HepG2 (cell line): Measurements from ENCODE around the gene RSAD1. TPM values are rescaled to one million over a fixed set of nuclear protein-coding genes. Genes with fewer than 3 reads are reported as not detected.

Experiments
- NCOR1 ChIP-seq: fragments of 200-600 bp; sonication (generic); IDR thresholded peaks from 2 replicates; pipeline ENCODE4 v1.7.0; 2017; ENCODE audit warnings: antibody characterized with exemption, low read length, borderline replicate concordance
- PRPF4 ChIP-seq: fragments of 200-400 bp; formaldehyde crosslinking; IDR thresholded peaks from 2 replicates; pipeline ENCODE4 v1.6.1; 2016; ENCODE audit warnings: low read length, low read depth; ENCODE audit not compliant: poor library complexity, severe bottlenecking
- SMC3 ChIP-seq: IDR thresholded peaks from 2 replicates; pipeline ENCODE4 v1.6.1; 2011; ENCODE audit warnings: low read length, improper control_type of control experiment
- SPEN ChIP-seq: sonication (generic); formaldehyde crosslinking; IDR thresholded peaks from 2 replicates; pipeline ENCODE4 v1.5.1; 2020; ENCODE audit warnings: low read depth, mild to moderate bottlenecking, missing genetic modification reagents
- ZNF292 ChIP-seq: sonication (generic); formaldehyde crosslinking; IDR thresholded peaks from 2 replicates; pipeline ENCODE4 v1.8.1; 2022; ENCODE audit warnings: mild to moderate bottlenecking, low read depth, missing genetic modification reagents, borderline replicate concordance
- ZNF33A ChIP-seq: sonication (generic); formaldehyde crosslinking; IDR thresholded peaks from 2 replicates; pipeline ENCODE4 v1.5.1; 2020; ENCODE audit warnings: missing genetic modification reagents, mild to moderate bottlenecking, moderate library complexity, borderline replicate concordance
- ZNF670 ChIP-seq: sonication (generic); formaldehyde crosslinking; IDR thresholded peaks from 2 replicates; pipeline ENCODE4 v1.8.0; 2022; ENCODE audit warnings: mild to moderate bottlenecking, missing genetic modification reagents, borderline replicate concordance
- ZNF891 ChIP-seq: sonication (generic); formaldehyde crosslinking; IDR thresholded peaks from 2 replicates; pipeline ENCODE4 v1.5.0; 2020; ENCODE audit warnings: mild to moderate bottlenecking, missing genetic modification reagents
- polyA plus RNA-seq, 8 experiments: library from polyadenylated mRNA; depleted of rRNA in 3 of 8; stranded (reverse) in 7 of 8; unstranded in 1 of 8; fragments of >200 nt; fragmentation: Illumina TruSeq in 4 of 8; extraction: Trizol in 4 of 8; gene quantifications; 2 replicates each; pipeline versions ENCODE4 v1.2.1 to v1.2.3, GENCODE V29; 2011 to 2016; ENCODE audit warnings: low read depth in 4 of 8, missing spikeins in 1 of 8, mixed read lengths in 1 of 8; ENCODE audit not compliant: insufficient read depth in 1 of 8
- total RNA-seq, 5 experiments: library from RNA; depleted of rRNA; stranded (reverse); fragments of >200 nt; fragmentation: Illumina TruSeq; extraction: Trizol; gene quantifications; 2 replicates each; pipeline ENCODE4 v1.2.3, GENCODE V29; 2016; ENCODE audit warnings: low read depth in 1 of 5
- TF ChIP-seq, protein P1 (sequence below): sonication (generic); formaldehyde crosslinking; IDR thresholded peaks from 2 replicates; pipeline ENCODE4 v1.4.0; 2020; ENCODE audit warnings: mild to moderate bottlenecking, missing genetic modification reagents
- TF ChIP-seq, protein P2 (sequence below): sonication (generic); formaldehyde crosslinking; IDR thresholded peaks from 2 replicates; pipeline ENCODE4 v1.4.0; 2020; ENCODE audit warnings: missing genetic modification reagents
- TF ChIP-seq, protein P3 (sequence below): sonication (generic); formaldehyde crosslinking; conservative IDR thresholded peaks from 2 replicates; pipeline ENCODE4 v1.8.0; 2022; ENCODE audit warnings: mild to moderate bottlenecking, moderate library complexity, missing genetic modification reagents
- TF ChIP-seq, protein P4 (sequence below): sonication (generic); formaldehyde crosslinking; IDR thresholded peaks from 2 replicates; pipeline ENCODE4 v1.4.0; 2020; ENCODE audit warnings: mild to moderate bottlenecking, missing genetic modification reagents, borderline replicate concordance
- TF ChIP-seq, protein P5 (sequence below): sonication (generic); formaldehyde crosslinking; IDR thresholded peaks from 2 replicates; pipeline ENCODE4 v1.4.0; 2020; ENCODE audit warnings: missing genetic modification reagents, borderline replicate concordance
- TF ChIP-seq, protein P6 (sequence below): IDR thresholded peaks from 2 replicates; pipeline ENCODE4 v1.6.1; 2016; ENCODE audit warnings: low read depth

RSAD1 gene
- total and polyA plus RNA-seq, 2 of the 13 experiments (the other 11 are each of a cell fraction or from before 2014, with no cell fraction given): 22.7 to 27.7 TPM

DNA sequence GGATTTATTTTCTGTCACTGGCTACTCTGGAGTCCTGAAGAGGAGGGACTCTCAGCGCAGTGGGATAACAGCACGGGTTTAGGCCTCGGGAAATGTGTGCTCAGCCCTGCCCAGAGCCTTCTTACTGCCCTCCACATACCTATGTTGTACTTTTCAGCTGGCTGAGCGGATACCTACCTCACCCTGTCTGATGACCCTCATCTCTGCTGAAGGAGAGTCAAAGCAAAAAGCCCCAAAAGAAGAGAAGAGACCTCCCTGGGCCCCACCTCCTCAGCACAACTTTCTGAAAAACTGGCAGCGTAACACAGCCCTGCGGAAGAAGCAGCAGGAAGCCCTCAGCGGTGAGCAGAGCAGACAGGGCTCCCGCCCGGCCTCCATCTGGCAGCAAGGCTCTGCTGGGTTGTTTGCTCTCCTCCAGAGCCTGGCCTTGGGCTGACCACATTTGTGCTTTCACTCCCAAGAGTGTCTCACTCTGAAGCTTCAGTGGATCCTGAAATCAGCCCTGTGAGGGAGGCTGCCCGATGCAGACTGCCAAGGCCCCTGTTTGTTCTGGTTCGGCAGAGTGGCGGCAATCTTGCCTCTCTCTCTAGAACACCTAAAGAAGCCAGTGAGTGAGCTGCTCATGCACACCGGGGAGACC, 39.8 kb downstream of the RSAD1 start (continued):
- TF ChIP-seq, protein P1, sequence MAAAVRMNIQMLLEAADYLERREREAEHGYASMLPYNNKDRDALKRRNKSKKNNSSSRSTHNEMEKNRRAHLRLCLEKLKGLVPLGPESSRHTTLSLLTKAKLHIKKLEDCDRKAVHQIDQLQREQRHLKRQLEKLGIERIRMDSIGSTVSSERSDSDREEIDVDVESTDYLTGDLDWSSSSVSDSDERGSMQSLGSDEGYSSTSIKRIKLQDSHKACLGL (CRISPR knock-in tag): peak; percentile 49; the same call in 1 of the 2 replicates
- TF ChIP-seq NCOR1 (no peak), ZNF891 (CRISPR knock-in tag) (peak; percentile 52; the same call in 1 of the 2 replicates), ZNF33A (CRISPR knock-in tag) (no peak), SPEN (0 out of 2 replicates have a peak, but pooled peaks have one; percentile 49), ZNF670 (CRISPR knock-in tag) (0 out of 2 replicates have a peak, but pooled peaks have one; percentile 32), ZNF292 (peak; percentile 92), PRPF4 (no peak), SMC3 (no peak)
- TF ChIP-seq, protein P2, sequence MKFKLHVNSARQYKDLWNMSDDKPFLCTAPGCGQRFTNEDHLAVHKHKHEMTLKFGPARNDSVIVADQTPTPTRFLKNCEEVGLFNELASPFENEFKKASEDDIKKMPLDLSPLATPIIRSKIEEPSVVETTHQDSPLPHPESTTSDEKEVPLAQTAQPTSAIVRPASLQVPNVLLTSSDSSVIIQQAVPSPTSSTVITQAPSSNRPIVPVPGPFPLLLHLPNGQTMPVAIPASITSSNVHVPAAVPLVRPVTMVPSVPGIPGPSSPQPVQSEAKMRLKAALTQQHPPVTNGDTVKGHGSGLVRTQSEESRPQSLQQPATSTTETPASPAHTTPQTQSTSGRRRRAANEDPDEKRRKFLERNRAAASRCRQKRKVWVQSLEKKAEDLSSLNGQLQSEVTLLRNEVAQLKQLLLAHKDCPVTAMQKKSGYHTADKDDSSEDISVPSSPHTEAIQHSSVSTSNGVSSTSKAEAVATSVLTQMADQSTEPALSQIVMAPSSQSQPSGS (CRISPR knock-in tag): no peak
- TF ChIP-seq, protein P3, sequence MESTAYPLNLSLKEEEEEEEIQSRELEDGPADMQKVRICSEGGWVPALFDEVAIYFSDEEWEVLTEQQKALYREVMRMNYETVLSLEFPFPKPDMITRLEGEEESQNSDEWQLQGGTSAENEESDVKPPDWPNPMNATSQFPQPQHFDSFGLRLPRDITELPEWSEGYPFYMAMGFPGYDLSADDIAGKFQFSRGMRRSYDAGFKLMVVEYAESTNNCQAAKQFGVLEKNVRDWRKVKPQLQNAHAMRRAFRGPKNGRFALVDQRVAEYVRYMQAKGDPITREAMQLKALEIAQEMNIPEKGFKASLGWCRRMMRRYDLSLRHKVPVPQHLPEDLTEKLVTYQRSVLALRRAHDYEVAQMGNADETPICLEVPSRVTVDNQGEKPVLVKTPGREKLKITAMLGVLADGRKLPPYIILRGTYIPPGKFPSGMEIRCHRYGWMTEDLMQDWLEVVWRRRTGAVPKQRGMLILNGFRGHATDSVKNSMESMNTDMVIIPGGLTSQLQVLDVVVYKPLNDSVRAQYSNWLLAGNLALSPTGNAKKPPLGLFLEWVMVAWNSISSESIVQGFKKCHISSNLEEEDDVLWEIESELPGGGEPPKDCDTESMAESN (CRISPR knock-in tag): no peak; the same call in 1 of the 2 replicates
- TF ChIP-seq, protein P4, sequence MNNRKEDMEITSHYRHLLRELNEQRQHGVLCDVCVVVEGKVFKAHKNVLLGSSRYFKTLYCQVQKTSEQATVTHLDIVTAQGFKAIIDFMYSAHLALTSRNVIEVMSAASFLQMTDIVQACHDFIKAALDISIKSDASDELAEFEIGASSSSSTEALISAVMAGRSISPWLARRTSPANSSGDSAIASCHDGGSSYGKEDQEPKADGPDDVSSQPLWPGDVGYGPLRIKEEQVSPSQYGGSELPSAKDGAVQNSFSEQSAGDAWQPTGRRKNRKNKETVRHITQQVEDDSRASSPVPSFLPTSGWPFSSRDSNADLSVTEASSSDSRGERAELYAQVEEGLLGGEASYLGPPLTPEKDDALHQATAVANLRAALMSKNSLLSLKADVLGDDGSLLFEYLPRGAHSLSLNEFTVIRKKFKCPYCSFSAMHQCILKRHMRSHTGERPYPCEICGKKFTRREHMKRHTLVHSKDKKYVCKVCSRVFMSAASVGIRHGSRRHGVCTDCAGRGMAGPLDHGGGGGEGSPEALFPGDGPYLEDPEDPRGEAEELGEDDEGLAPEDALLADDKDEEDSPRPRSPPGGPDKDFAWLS (CRISPR knock-in tag): no peak
- TF ChIP-seq, protein P5, sequence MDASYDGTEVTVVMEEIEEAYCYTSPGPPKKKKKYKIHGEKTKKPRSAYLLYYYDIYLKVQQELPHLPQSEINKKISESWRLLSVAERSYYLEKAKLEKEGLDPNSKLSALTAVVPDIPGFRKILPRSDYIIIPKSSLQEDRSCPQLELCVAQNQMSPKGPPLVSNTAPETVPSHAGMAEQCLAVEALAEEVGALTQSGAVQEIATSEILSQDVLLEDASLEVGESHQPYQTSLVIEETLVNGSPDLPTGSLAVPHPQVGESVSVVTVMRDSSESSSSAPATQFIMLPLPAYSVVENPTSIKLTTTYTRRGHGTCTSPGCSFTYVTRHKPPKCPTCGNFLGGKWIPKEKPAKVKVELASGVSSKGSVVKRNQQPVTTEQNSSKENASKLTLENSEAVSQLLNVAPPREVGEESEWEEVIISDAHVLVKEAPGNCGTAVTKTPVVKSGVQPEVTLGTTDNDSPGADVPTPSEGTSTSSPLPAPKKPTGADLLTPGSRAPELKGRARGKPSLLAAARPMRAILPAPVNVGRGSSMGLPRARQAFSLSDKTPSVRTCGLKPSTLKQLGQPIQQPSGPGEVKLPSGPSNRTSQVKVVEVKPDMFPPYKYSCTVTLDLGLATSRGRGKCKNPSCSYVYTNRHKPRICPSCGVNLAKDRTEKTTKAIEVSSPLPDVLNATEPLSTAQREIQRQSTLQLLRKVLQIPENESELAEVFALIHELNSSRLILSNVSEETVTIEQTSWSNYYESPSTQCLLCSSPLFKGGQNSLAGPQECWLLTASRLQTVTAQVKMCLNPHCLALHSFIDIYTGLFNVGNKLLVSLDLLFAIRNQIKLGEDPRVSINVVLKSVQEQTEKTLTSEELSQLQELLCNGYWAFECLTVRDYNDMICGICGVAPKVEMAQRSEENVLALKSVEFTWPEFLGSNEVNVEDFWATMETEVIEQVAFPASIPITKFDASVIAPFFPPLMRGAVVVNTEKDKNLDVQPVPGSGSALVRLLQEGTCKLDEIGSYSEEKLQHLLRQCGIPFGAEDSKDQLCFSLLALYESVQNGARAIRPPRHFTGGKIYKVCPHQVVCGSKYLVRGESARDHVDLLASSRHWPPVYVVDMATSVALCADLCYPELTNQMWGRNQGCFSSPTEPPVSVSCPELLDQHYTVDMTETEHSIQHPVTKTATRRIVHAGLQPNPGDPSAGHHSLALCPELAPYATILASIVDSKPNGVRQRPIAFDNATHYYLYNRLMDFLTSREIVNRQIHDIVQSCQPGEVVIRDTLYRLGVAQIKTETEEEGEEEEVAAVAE: 0 out of 2 replicates have a peak, but pooled peaks have one; percentile 17
- TF ChIP-seq, protein P6, sequence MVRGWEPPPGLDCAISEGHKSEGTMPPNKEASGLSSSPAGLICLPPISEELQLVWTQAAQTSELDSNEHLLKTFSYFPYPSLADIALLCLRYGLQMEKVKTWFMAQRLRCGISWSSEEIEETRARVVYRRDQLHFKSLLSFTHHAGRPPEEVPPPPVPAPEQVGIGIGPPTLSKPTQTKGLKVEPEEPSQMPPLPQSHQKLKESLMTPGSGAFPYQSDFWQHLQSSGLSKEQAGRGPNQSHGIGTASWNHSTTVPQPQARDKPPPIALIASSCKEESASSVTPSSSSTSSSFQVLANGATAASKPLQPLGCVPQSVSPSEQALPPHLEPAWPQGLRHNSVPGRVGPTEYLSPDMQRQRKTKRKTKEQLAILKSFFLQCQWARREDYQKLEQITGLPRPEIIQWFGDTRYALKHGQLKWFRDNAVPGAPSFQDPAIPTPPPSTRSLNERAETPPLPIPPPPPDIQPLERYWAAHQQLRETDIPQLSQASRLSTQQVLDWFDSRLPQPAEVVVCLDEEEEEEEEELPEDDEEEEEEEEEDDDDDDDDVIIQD: no peak
